GM23338 (cell line): Measurements from ENCODE around the gene CDYL. TPM values are rescaled to one million over a fixed set of nuclear protein-coding genes. Genes with fewer than 3 reads are reported as not detected.

Source experiments
- ATAC-seq: fragments of 200-7000 bp; cut with Tn5 transposase; 3 replicates; pipeline ENCODE4 v1.9.1; 2020
- DNase-seq: peaks from one replicate; pipeline ENCODE4 v3.0.0-alpha.2; 2015; ENCODE audit warnings: low spot score
- H2AFZ ChIP-seq: fragments of 200-600 bp; sonication (generic); 2 replicates; pipeline ENCODE4 v1.8.0; 2016; ENCODE audit warnings: antibody characterized with exemption, mild to moderate bottlenecking, moderate library complexity
- H3F3A ChIP-seq: fragments of 200-600 bp; sonication (generic); replicated peaks from 2 replicates; pipeline ENCODE4 v1.8.0; 2017; ENCODE audit warnings: antibody characterized with exemption, mixed run types, low read depth
- H3K27ac ChIP-seq: fragments of 200-600 bp; sonication (generic); 2 replicates; pipeline ENCODE4 v1.6.1; 2016; ENCODE audit warnings: low read depth
- H3K27me3 ChIP-seq: fragments of 200-600 bp; sonication (generic); 2 replicates; pipeline ENCODE4 v1.8.0; 2016; ENCODE audit warnings: mild to moderate bottlenecking, mixed run types, moderate library complexity; ENCODE audit not compliant: insufficient read depth
- H3K36me3 ChIP-seq: fragments of 200-600 bp; sonication (generic); 2 replicates; pipeline ENCODE4 v1.8.0; 2016; ENCODE audit warnings: mild to moderate bottlenecking; ENCODE audit not compliant: insufficient read depth
- H3K4me1 ChIP-seq: fragments of 200-600 bp; sonication (generic); 2 replicates; pipeline ENCODE4 v1.8.0; 2016; ENCODE audit warnings: mild to moderate bottlenecking, moderate library complexity; ENCODE audit not compliant: insufficient read depth
- H3K4me2 ChIP-seq: fragments of 200-600 bp; sonication (generic); 2 replicates; pipeline ENCODE4 v1.7.1; 2017; ENCODE audit warnings: mixed run types
- H3K4me3 ChIP-seq: fragments of 200-600 bp; sonication (generic); 2 replicates; pipeline ENCODE4 v1.6.1; 2016; ENCODE audit warnings: mixed run types
- H3K79me2 ChIP-seq: fragments of 200-600 bp; sonication (generic); replicated peaks from 2 replicates; pipeline ENCODE4 v1.8.0; 2017; ENCODE audit warnings: mild to moderate bottlenecking; ENCODE audit not compliant: insufficient read depth
- H3K9me2 ChIP-seq: fragments of 200-600 bp; sonication (generic); 2 replicates; pipeline ENCODE4 v1.8.0; 2017; ENCODE audit not compliant: insufficient read depth
- H4K20me1 ChIP-seq: fragments of 200-600 bp; sonication (generic); replicated peaks from 2 replicates; pipeline ENCODE4 v1.8.0; 2017; ENCODE audit warnings: mild to moderate bottlenecking; ENCODE audit not compliant: insufficient read depth
- H3K27ac Mint-ChIP-seq: 2 replicates; pipeline ENCODE4 v1.8.0; 2020; ENCODE audit warnings: inconsistent platforms, mild to moderate bottlenecking, moderate library complexity, mixed read lengths
- H3K27me3 Mint-ChIP-seq: 3 replicates; pipeline ENCODE4 v1.8.0; 2022; ENCODE audit warnings: low read depth, mild to moderate bottlenecking, moderate library complexity, mixed read lengths, inconsistent platforms; ENCODE audit not compliant: insufficient read depth, poor library complexity
- H3K36me3 Mint-ChIP-seq: 3 replicates; pipeline ENCODE4 v1.8.0; 2021; ENCODE audit warnings: low read depth, mild to moderate bottlenecking, inconsistent platforms, moderate library complexity, mixed read lengths
- H3K4me1 Mint-ChIP-seq: 3 replicates; pipeline ENCODE4 v1.8.0; 2020; ENCODE audit warnings: mild to moderate bottlenecking, inconsistent platforms, mixed read lengths
- H3K4me3 Mint-ChIP-seq: 3 replicates; pipeline ENCODE4 v1.8.0; 2021; ENCODE audit warnings: moderate library complexity, mild to moderate bottlenecking, inconsistent platforms, mixed read lengths
- H3K9me3 Mint-ChIP-seq: 3 replicates; pipeline ENCODE4 v1.8.0; 2020; ENCODE audit warnings: moderate library complexity, mild to moderate bottlenecking, inconsistent platforms, mixed read lengths
- NANOG ChIP-seq: IDR thresholded peaks from 2 replicates; pipeline ENCODE4 v1.6.1; 2016; ENCODE audit warnings: antibody characterized with exemption, borderline replicate concordance
- POLR2AphosphoS5 ChIP-seq: IDR thresholded peaks from 2 replicates; pipeline ENCODE4 v1.6.1; 2016; ENCODE audit warnings: antibody characterized with exemption, low read depth
- REST ChIP-seq: IDR thresholded peaks from one replicate; pipeline ENCODE4 v1.6.1; 2018; ENCODE audit warnings: antibody characterized with exemption; ENCODE audit not compliant: unreplicated experiment
- ZNF331 ChIP-seq: fragments of 250-450 bp; sonication (Bioruptor Pico); IDR thresholded peaks from 2 replicates; pipeline ENCODE4 v1.5.0; 2020; ENCODE audit warnings: low read depth, mild to moderate bottlenecking, moderate library complexity
- ZNF462 ChIP-seq: fragments of 250-450 bp; sonication (Bioruptor Pico); IDR thresholded peaks from 2 replicates; pipeline ENCODE4 v1.5.0; 2020; ENCODE audit warnings: mild to moderate bottlenecking, moderate library complexity
- polyA plus RNA-seq: library from polyadenylated mRNA; unstranded; fragments of >200 nt; fragmentation: Nextera tagmentation; extraction: Ambion mirVana; gene quantifications from 2 replicates; pipeline ENCODE4 v1.2.1, GENCODE V29; 2016
- total RNA-seq: library from RNA; depleted of rRNA; stranded (reverse); fragments of >200 nt; shearing (Covaris generic); gene quantifications from 2 replicates; pipeline ENCODE4 v1.2.3, GENCODE V29; 2014

The CDYL gene
- total and polyA plus RNA-seq, 2 experiments from 2014 or later: 67.2 to 128 TPM

- no peak overlapping the region for H3K27ac Mint-ChIP-seq
- TF ChIP-seq REST (no peak), POLR2AphosphoS5 (no peak), ZNF331 (CRISPR knock-in tag) (no peak), NANOG (0 out of 2 replicates have a peak, but pooled peaks have one; percentile 15), ZNF462 (no peak)
- ATAC-seq: peak; percentile 54
These were observed 24.3 kb upstream of the CDYL start for GRCh38 chr6:4751823-4752464.

More at GRCh38 chr6:4751823-4752464, 24.3 kb upstream of the CDYL start:
- Histone ChIP-seq H4K20me1 (no peaks in the 10 kb centered on the region), H3K4me1 (peaks cover 13% of the 10 kb centered on the region; the same call in 1 of the 2 replicates), H3K27me3 (peaks cover 28% of the 10 kb centered on the region), H3F3A (no peaks in the 10 kb centered on the region), H3K79me2 (no peaks in the 10 kb centered on the region), H3K9me2 (no peaks in the 10 kb centered on the region), H3K4me3 (no peak overlapping the region), H3K27ac (no peak overlapping the region), H3K4me2 (no peak overlapping the region), H2AFZ (no peak overlapping the region), H3K36me3 (no peaks in the 10 kb centered on the region)
- H3K9me3 Mint-ChIP-seq: no peaks in the 10 kb centered on the region
- H3K27me3 Mint-ChIP-seq: peaks cover 7% of the 10 kb centered on the region
- H3K36me3 Mint-ChIP-seq: no peaks in the 10 kb centered on the region
- H3K4me3 Mint-ChIP-seq: no peak overlapping the region
- H3K4me1 Mint-ChIP-seq: peaks cover 15% of the 10 kb centered on the region
- no peak for DNase-seq
